ENCODE measurements around the gene STK31. TPM values are rescaled to one million over a fixed set of nuclear protein-coding genes. Genes with fewer than 3 reads are reported as not detected.
A peak's percentile ranks its signal among the peaks of the same experiment; 100 is the strongest.

STK31 gene
- total RNA-seq, 1 donor from 2014 or later, result 1.6 TPM

- TF ChIP-seq, protein P1, sequence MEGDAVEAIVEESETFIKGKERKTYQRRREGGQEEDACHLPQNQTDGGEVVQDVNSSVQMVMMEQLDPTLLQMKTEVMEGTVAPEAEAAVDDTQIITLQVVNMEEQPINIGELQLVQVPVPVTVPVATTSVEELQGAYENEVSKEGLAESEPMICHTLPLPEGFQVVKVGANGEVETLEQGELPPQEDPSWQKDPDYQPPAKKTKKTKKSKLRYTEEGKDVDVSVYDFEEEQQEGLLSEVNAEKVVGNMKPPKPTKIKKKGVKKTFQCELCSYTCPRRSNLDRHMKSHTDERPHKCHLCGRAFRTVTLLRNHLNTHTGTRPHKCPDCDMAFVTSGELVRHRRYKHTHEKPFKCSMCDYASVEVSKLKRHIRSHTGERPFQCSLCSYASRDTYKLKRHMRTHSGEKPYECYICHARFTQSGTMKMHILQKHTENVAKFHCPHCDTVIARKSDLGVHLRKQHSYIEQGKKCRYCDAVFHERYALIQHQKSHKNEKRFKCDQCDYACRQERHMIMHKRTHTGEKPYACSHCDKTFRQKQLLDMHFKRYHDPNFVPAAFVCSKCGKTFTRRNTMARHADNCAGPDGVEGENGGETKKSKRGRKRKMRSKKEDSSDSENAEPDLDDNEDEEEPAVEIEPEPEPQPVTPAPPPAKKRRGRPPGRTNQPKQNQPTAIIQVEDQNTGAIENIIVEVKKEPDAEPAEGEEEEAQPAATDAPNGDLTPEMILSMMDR (IDR thresholded peaks at IDR 0.05), result no peak
- H3K27me3 ChIP-seq, result no peaks in the 10 kb centered on the region
Measured at GRCh38 chr7:23687011-23687410, 23.0 kb upstream of the STK31 start.

GRCh38 chr7:23689165-23689564, 20.9 kb upstream of the STK31 start:
- no peaks in the 10 kb centered on the region for H3K9me3 ChIP-seq
- no peak for DNase-seq (ENCODE audit: low spot score in 2 of 2)
- H3K27me3 ChIP-seq, result no peaks in the 10 kb centered on the region
- peaks cover 5 to 33% of the 10 kb centered on the region in 2 donors for H3K36me3 ChIP-seq
- no peaks in the 10 kb centered on the region for H3K4me1 ChIP-seq
- H3K27ac ChIP-seq, result no peak overlapping the region
- no peak overlapping the region for H3K4me3 ChIP-seq
- TF ChIP-seq, protein P1 (IDR thresholded peaks at IDR 0.05), result no peak
- intact Hi-C loops (cut with DNase I), result loop anchor here (10.0 kb wide), 1 partner anchor 504 kb away; the partner anchor contains the start of gene NUP42

More at GRCh38 chr7:23687011-23687410, 23.0 kb upstream of the STK31 start:
- Histone ChIP-seq H3K27ac (no peak overlapping the region), H3K4me3 (no peak overlapping the region), H3K9me3 (no peaks in the 10 kb centered on the region), H3K36me3 (peaks cover 2 to 17% of the 10 kb centered on the region in 2 donors), H3K4me1 (no peaks in the 10 kb centered on the region)
- DNase-seq (ENCODE audit: low spot score in 2 of 2), result no peak
- intact Hi-C loops (cut with DNase I), result loop anchor here (10.0 kb wide), 1 partner anchor 502 kb away; the partner anchor contains the start of gene NUP42

GRCh38 chr7:23691320-23691719, 18.7 kb upstream of the STK31 start:
- no peak overlapping the region for H3K27ac ChIP-seq
- no peak overlapping the region for H3K4me3 ChIP-seq
- no peaks in the 10 kb centered on the region for H3K9me3 ChIP-seq
- peaks cover 5 to 41% of the 10 kb centered on the region in 2 donors for H3K36me3 ChIP-seq
- intact Hi-C loops (cut with DNase I), result no loop called here
- no peaks in the 10 kb centered on the region for H3K4me1 ChIP-seq
- no peaks in the 10 kb centered on the region for H3K27me3 ChIP-seq
- TF ChIP-seq, protein P1 (IDR thresholded peaks at IDR 0.05), result no peak
- no peak for DNase-seq (ENCODE audit: low spot score in 2 of 2)

DNA sequence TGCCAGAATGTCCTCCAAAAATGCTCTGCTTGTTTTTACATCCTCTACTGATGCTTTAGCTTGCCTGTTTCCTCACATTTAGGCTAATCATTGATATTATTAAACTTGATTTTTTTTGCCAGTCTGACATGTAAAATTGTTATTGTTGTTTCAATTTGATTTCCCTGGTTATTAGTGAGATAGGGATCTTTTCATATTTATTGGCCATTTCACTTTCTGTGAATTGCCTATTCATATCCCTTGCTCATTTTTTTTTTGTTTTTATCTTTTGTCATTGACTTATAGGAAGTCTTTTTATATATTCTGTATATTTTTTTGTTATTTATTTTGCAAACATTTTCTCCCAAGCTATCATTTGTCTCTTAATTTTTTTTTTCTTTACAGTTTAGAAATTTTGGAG, 16.8 kb upstream of the STK31 start:
- peaks cover 3 to 38% of the 10 kb centered on the region in 2 donors for H3K36me3 ChIP-seq
- no peak for DNase-seq (ENCODE audit: low spot score in 2 of 2)

GRCh38 chr7:23696916-23697441, 13.0 kb upstream of the STK31 start:
- Histone ChIP-seq H3K4me1 (no peaks in the 10 kb centered on the region), H3K36me3 (peaks cover 9 to 28% of the 10 kb centered on the region in 2 donors), H3K4me3 (no peak overlapping the region), H3K27me3 (no peaks in the 10 kb centered on the region), H3K9me3 (no peaks in the 10 kb centered on the region), H3K27ac (no peak overlapping the region)
- peak in 1 of 2 donors; percentile 64 for DNase-seq (ENCODE audit: low spot score in 2 of 2)
- TF ChIP-seq, protein P1 (IDR thresholded peaks at IDR 0.05), result peak in 1 of 3 experiments; percentile 19
- intact Hi-C loops (cut with DNase I), result no loop called here

More for the DNA sequence above, 16.8 kb upstream of the STK31 start:
- H3K9me3 ChIP-seq, result no peaks in the 10 kb centered on the region
- H3K27ac ChIP-seq, result no peak overlapping the region
- H3K4me3 ChIP-seq, result no peak overlapping the region
- H3K4me1 ChIP-seq, result no peaks in the 10 kb centered on the region
- TF ChIP-seq, protein P1 (IDR thresholded peaks at IDR 0.05), result no peak
- no peaks in the 10 kb centered on the region for H3K27me3 ChIP-seq
- intact Hi-C loops (cut with DNase I), result no loop called here
